Stomach (tissue), 19 donors: ENCODE data around the gene SPDYE18. TPM values are rescaled to one million over a fixed set of nuclear protein-coding genes. Genes with fewer than 3 reads are reported as not detected.
A peak's percentile ranks its signal among the peaks of the same experiment; 100 is the strongest.
"Not testable (repeated sequence)": the region's sequence is repeated elsewhere in the genome, so short reads cannot be mapped to it uniquely, and the experiment has no call there.

Source experiments
- DNase-seq, 2 donors: peaks; one replicate each; pipeline versions ENCODE4 v3.0.0 to v3.0.0-alpha.2; 2013 to 2019
- H3K27ac ChIP-seq, 5 donors: fragments of 200-600 bp in 4 of 5; sonication (generic) in 4 of 5; one replicate each; pipeline ENCODE4 v1.5.1; 2013 to 2019; ENCODE audit warnings: mild to moderate bottlenecking in 1 of 5, moderate library complexity in 1 of 5
- H3K27me3 ChIP-seq, 3 donors: fragments of 200-600 bp; sonication (generic); one replicate each; pipeline ENCODE4 v1.5.1; 2017 to 2019; ENCODE audit warnings: mixed run types in 1 of 3
- H3K36me3 ChIP-seq, 4 donors: fragments of 200-600 bp; sonication (generic); 1 replicate in 3 of 4; 2 replicates in 1 of 4; pipeline ENCODE4 v1.5.1; 2016 to 2019
- H3K4me1 ChIP-seq, 4 donors: fragments of 200-600 bp; sonication (generic); one replicate each; pipeline ENCODE4 v1.5.1; 2016 to 2019
- H3K4me3 ChIP-seq, 4 donors: fragments of 200-600 bp; sonication (generic) in 3 of 4; one replicate each; pipeline ENCODE4 v1.5.1; 2016 to 2019; ENCODE audit warnings: mild to moderate bottlenecking in 1 of 4
- H3K9me3 ChIP-seq, 4 donors: fragments of 200-600 bp; sonication (generic); one replicate each; pipeline ENCODE4 v1.5.1; 2016 to 2019
- WGBS, 5 donors: extraction: QIAGEN DNeasy Blood & Tissue Kit in 3 of 5; methylation state at CpG; one replicate each; pipeline versions ENCODE4 v1.1.5 to v1.1.7; 2013 to 2018; 5-methylcytosine and 5-hydroxymethylcytosine counted together
- intact Hi-C: fragments of 100-400 bp; cut with DNase I; formaldehyde crosslinking; loops from one replicate; pipeline ENCODE4 v1.15.1; 2023; ENCODE audit warnings: low total_unique reads
- long read RNA-seq, 10 donors: transcript quantifications; one replicate each; lab custom pipeline, GENCODE V29; 2026
- polyA plus RNA-seq, 3 donors: library from polyadenylated mRNA; stranded (reverse); fragments of 200-250 nt; gene quantifications; one replicate each; pipeline ENCODE4 v1.2.3, GENCODE V29; 2013
- total RNA-seq, 5 donors: library from RNA; depleted of rRNA; stranded (reverse); fragments of >200 nt; gene quantifications; one replicate each; pipeline versions ENCODE4 v1.1.0 to v1.2.3, GENCODE V29; 2014 to 2016
- donor health status: healthy with polysubstance abuse.
- donor health status: Bipolar disorder and iron deficiency.
- donor health status: healthy.

SPDYE18 gene, protein sequence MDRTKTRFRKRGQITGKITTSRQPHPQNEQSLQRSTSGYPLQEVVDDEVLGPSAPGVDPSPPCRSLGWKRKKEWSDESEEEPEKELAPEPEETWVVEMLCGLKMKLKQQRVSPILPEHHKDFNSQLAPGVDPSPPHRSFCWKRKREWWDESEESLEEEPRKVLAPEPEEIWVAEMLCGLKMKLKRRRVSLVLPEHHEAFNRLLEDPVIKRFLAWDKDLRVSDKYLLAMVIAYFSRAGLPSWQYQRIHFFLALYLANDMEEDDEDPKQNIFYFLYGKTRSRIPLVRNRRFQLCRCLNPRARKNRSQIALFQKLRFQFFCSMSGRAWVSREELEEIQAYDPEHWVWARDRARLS
- total RNA-seq (1 to 10 TPM in 1 of 5 donors, under 1 TPM in 1, not detected in 3; 0.55 to 1.8 TPM), polyA plus RNA-seq (under 1 TPM in 2 of 3 donors, not detected in 1; 0.23 to 0.31 TPM)
- long read RNA-seq, donor 1 = 0 reads
- long read RNA-seq, donor 2 = 0 reads
- long read RNA-seq, donor 3 = 0 reads
- long read RNA-seq, donor 4 = 0 reads
- long read RNA-seq, donor 5 = 0 reads
- long read RNA-seq, donor 6 = 0 reads
- long read RNA-seq, donor 7 = 0 reads
- long read RNA-seq, donor 8, partial matches to known transcripts = 6 of 6 reads
- long read RNA-seq, donor 8, other reads (novel, unspliced or antisense) = 0 of 6 reads
- long read RNA-seq, donor 9 = 0 reads
- long read RNA-seq, donor 10 = 0 reads

DNA sequence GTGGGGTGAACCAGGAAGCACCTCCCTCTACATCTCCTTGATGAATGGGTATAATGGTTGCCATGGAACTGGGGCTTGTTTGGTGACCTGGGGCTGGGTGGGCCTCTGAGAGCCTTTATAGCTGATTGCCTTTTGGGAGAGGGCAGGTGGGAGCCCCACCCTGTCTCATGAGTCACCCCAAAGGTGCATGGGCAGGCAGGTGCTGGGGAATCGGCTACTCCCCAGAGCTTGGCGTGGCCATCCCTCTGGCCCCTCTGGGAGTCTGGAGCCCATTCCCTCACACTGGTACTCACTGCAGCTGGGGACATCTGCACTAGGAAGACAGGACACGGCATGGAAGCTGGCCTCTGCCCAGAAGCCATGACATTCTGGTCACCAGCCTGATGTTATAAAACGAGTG, at the start of gene SPDYE18:
Gene SPDYE18 (minus strand): TSS at position 2 of the 400 bp plus-strand sequence. CDS start 2,046 bp downstream, outside the sequence.
- H3K4me1 ChIP-seq, H3K9me3 ChIP-seq, H3K4me3 ChIP-seq, H3K27ac ChIP-seq, DNase-seq, intact Hi-C loops, H3K27me3 ChIP-seq: not testable (repeated sequence)
- peaks cover 0 to 14% (median 2%) of the 10 kb centered on the region in 4 donors for H3K36me3 ChIP-seq
- 83 to 89% (median 88%) methylated on average over 3 to 4 of the region's 4 CpGs; no CpG with 5 or more reads in 1 of the 5 donors for WGBS, 5 donors

DNA sequence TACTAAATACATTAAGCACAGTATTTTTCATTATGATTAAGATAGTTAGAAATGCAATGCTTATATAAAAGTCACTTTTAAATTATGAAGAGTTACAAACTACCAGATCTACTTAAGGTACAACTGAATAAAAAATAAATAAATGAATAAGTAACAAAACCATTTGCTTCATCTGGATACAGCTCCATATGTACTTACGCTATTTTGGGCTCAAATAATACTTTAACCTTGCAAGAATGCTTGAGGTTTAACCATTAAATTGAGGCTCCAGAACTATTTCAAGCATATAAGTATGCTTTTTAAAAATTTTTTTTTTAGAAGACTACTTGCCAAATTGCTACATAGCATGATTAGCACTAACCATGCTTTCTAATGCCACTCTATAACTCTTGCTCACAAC, 46.0 kb upstream of the SPDYE18 start:
- peaks cover 0 to 12% (median 4%) of the 10 kb centered on the region in 4 donors for H3K4me1 ChIP-seq

DNA sequence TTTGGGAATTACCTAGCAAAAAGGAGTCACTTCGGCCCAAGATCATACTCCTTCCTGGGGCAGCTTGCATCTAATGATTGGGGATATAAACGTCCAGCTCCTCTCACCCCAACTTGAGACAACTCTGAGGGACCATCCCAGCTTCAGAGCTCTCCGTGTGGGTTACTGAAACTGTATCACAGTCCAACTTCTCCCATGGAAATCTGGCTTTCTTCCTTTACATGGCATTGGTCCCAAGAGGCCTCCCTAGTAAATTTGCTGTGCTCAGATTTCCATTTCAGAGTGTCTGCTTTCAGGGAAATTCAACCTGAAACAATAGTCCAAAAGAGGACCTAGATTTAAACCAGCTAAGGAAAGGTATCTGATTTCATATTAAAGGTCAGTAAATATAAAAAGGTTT, 45.3 kb upstream of the SPDYE18 start:
- 21 to 49% (median 36%) methylated on average over 2 to 3 of the region's 3 CpGs for WGBS, 5 donors
- H3K4me3 ChIP-seq, intact Hi-C loops, H3K36me3 ChIP-seq, H3K9me3 ChIP-seq, DNase-seq, H3K27me3 ChIP-seq: not testable (repeated sequence)
- peaks cover 0 to 12% (median 4%) of the 10 kb centered on the region in 4 donors for H3K4me1 ChIP-seq
- H3K27ac ChIP-seq = peak overlapping the region in 2 of 5 donors; percentile 12 to 34

More for the DNA sequence above, 46.0 kb upstream of the SPDYE18 start:
- H3K27ac ChIP-seq, H3K36me3 ChIP-seq, H3K27me3 ChIP-seq, DNase-seq, H3K9me3 ChIP-seq, intact Hi-C loops, H3K4me3 ChIP-seq: not testable (repeated sequence)
- 62 to 75% (median 66%) methylated on average over 1 of the region's 1 CpG for WGBS, 5 donors

DNA sequence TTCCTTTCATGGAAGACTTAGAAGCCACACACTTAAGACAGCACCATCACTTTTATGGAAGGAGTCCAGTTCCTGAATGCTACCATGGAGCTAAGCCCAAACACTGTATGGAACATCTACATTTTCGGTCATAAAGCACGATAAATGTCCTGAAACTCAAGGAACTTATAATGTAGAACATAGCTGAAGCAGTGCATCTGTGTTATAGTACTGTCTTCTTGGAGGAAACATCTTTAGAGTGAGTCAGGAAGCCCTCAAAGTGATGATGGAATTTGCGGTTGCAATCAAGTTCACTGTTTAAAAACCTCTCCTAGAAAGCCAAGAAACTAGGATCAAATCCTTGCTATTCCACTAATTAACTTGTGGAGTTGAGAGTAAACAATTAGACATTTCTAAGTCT, 43.5 kb upstream of the SPDYE18 start:
- DNase-seq, H3K4me3 ChIP-seq, H3K36me3 ChIP-seq, H3K27ac ChIP-seq, H3K27me3 ChIP-seq, H3K4me1 ChIP-seq, intact Hi-C loops, H3K9me3 ChIP-seq: not testable (repeated sequence)
- WGBS, 5 donors = 72 to 90% (median 85%) methylated on average over 3 of the region's 3 CpGs

DNA sequence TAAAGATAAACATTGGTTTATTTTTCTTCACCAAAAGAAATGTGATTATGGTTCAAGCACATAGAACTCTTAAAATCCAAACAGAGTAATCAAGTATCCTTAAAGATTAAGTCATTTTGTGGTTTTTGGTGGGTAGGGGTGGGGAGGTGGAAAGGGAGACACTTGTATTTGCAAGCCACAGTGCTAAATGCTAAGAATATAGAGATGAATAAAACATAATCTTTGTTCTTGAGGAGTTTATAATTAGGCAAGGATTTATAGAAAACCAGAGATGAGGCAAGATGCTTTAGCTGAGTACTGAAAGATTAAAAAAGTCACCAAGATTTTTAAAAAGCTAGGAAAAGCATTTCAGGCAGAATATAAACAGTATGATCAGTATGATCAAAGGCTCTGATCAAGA, 40.3 kb upstream of the SPDYE18 start:
- DNase-seq, H3K9me3 ChIP-seq, H3K27ac ChIP-seq, H3K4me3 ChIP-seq, H3K27me3 ChIP-seq, H3K4me1 ChIP-seq, H3K36me3 ChIP-seq, intact Hi-C loops: not testable (repeated sequence)

DNA sequence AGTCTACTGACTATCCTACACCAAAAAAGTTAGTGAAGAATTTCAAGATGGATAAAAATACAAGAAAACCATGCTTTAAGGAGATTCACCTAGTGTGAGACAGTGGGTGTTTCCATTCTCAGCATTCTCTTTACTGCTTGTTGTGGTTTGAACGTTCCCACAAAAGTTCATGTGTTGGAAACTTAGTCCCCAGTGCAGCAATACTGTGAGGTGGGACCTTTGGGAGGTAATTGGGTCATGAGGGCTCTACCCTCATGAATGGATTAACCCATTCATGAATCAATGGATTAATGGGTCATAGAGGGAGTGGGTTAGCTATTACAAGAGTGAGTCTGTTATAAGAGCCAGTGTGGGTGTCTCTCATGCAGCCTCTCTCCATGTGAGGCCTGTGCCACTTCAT, 38.8 kb upstream of the SPDYE18 start:
- H3K9me3 ChIP-seq, H3K36me3 ChIP-seq, H3K27me3 ChIP-seq, H3K4me1 ChIP-seq, intact Hi-C loops, DNase-seq, H3K4me3 ChIP-seq, H3K27ac ChIP-seq: not testable (repeated sequence)
- WGBS, 5 donors = 80 to 100% (median 88%) methylated on average over 1 of the region's 1 CpG

DNA sequence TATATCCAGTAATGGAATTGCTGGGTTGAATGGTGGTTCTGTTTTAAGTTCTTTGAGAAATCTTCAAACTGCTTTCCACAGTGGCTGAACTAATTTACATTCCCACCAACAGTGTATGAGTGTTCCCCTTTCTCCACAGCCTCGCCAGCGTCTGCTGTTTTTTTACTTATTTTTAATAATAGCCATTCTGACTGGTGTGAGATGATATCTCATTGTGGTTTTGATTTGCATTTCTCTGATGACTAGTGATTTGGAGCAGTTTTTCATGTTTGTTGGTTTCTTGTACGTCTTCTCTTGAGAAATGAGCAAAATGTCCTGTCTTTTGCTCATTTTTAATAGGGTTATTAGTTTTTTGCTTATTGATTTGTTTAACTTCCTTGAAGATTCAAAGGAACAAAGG, 38.1 kb upstream of the SPDYE18 start:
- H3K9me3 ChIP-seq, H3K36me3 ChIP-seq, H3K27me3 ChIP-seq, H3K4me3 ChIP-seq, H3K27ac ChIP-seq, DNase-seq, intact Hi-C loops, H3K4me1 ChIP-seq: not testable (repeated sequence)
- 86 to 93% (median 90%) methylated on average over 3 of the region's 3 CpGs; no CpG with 5 or more reads in 1 of the 5 donors for WGBS, 5 donors

DNA sequence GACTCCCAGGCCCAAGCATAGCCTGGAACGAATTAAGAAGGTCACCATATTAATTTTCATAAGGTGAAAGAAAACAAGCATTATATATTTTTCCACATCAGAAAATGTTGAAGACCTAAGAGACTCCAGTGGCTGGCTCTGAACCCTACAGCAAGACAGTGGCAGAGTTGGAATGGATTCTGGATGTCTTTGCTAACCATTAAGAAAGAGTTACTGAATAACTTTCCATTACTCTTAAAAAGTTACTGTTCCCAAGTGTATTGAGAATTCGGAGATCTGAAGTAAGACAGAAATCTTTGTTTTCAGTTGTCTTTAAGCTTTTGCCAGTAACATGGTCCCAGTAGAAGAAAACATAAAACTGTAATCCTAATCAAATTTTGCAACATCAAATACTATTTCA, 29.9 kb upstream of the SPDYE18 start:
- H3K27me3 ChIP-seq, H3K27ac ChIP-seq, DNase-seq, H3K4me3 ChIP-seq, H3K4me1 ChIP-seq, H3K9me3 ChIP-seq, intact Hi-C loops: not testable (repeated sequence)
- H3K36me3 ChIP-seq = peaks cover 0 to 28% (median 5%) of the 10 kb centered on the region in 4 donors
- 32 to 73% (median 46%) methylated on average over 2 of the region's 2 CpGs for WGBS, 5 donors

DNA sequence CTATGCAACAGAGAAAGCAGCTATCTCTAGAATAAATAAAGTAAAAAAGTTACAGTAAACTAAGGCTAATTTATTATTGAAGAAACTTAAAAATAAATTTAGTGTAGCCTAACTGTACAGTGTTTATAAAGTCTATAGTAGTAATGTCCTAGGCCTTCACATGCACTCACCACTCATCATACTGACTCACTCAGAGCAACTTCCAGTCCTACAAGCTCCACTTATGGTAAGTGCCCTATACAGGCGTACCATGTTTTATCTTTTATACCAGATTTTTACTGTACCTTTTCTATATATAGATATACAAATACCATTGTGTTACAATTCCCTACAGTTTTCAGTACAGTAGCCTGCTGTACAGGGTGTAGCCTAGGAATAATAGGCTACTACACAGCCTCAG, 19.8 kb upstream of the SPDYE18 start:
- H3K4me3 ChIP-seq, H3K27me3 ChIP-seq, H3K27ac ChIP-seq, H3K36me3 ChIP-seq, intact Hi-C loops, H3K4me1 ChIP-seq, DNase-seq, H3K9me3 ChIP-seq: not testable (repeated sequence)
- 92 to 100% (median 96%) methylated on average over 1 of the region's 1 CpG for WGBS, 5 donors

DNA sequence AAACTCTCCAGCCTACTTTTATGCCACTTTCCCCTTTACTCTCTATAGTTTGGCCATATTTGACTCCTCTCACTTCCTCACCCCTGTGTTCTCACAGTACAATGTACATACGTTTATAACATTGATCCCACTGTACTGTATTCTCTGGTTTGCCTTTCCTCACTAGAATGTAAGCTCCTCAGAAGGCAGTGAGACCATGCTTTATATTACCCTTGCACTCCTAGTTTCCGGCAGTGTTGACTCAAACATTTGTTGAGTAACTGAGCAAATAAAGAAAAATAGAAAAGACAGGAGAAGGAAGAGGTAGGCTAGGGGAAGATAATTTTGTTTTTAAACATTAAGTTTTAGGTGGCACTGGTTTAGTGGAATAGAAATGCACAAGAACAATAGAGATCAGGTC, 17.9 kb upstream of the SPDYE18 start:
- H3K36me3 ChIP-seq, H3K27ac ChIP-seq, H3K4me3 ChIP-seq, DNase-seq, H3K4me1 ChIP-seq, H3K27me3 ChIP-seq, H3K9me3 ChIP-seq, intact Hi-C loops: not testable (repeated sequence)
- 20 to 64% (median 42%) methylated on average over 1 to 2 of the region's 2 CpGs for WGBS, 5 donors

DNA sequence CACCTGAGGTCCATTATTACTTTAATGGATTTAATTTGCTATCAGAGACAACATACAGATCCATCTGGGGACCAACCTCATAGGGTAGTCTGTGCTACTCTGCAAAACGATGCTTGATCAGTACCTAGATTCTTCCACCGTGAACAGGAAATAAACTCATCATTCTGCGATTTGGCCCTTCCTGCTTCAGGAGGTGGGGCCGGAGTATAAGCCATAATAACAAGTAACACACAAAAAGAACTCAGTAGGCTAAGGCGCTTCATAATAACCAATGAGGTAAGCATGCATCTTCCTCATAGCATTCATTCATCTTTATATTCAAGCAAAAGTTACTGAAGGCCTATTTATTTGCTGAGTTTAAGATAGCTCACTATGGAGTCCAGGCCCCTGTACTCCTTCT, 17.3 kb upstream of the SPDYE18 start:
- H3K36me3 ChIP-seq, H3K9me3 ChIP-seq, H3K27me3 ChIP-seq, H3K4me1 ChIP-seq, DNase-seq, H3K27ac ChIP-seq, intact Hi-C loops, H3K4me3 ChIP-seq: not testable (repeated sequence)
- WGBS, 5 donors = 54 to 84% (median 70%) methylated on average over 4 to 5 of the region's 5 CpGs

DNA sequence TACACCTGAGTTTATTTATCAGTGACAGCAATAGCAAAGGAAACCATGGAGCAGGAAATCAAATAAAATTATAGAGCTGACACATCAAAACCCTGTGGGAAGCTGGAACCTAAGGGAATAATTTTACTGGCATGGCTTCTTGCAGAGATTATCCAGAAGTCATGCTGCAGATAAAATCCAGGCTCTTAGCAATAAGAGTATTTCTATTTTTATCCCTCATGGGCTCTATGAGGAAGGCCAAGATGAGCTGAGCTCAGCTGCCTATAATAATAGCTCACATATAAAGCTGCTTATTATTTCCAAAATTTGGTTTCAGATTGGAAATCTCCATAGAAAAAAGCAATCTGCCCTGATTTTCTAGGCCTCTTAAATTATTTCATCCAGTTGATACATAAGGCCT, 16.8 kb upstream of the SPDYE18 start:
- H3K4me1 ChIP-seq, intact Hi-C loops, H3K27ac ChIP-seq, H3K9me3 ChIP-seq, H3K4me3 ChIP-seq, H3K27me3 ChIP-seq: not testable (repeated sequence)
- peaks cover 0 to 12% (median 4%) of the 10 kb centered on the region in 4 donors for H3K36me3 ChIP-seq
- peak in 1 of 2 donors; percentile 4 for DNase-seq
